ENCODE data around the gene ATG14.
A peak's percentile ranks its signal among the peaks of the same experiment; 100 is the strongest.

The ATG14 gene

DNA sequence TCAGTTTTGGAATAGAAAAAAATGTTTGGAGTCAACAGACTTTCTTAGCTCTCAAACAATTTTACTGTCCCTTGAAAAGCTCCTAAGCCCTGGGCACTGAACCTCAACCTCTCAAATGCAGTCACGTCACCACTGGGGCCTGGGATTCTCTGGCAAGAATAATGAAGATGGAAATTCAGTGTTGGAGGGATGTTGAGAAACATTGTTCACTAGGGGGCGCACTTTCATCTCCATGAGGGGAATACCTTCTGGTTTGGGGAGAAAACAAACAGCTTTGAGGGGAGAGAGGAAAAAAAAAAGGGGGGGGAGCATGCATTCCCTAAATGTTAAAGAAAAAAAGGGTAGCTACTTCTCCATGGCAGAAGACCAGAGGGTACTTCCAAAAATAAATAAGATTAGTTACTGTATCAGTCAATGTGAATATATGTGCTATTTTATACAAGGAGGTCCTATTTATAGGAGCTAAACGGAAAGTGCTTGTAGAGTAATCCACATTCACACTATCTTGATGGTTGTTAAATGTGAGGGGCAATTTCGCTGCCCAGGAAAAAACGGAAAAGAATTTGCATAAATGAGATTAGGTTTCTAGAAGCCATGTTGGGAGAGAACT lies 34.6 kb upstream of the ATG14 start:
- Histone ChIP-seq H3K9me3 (ENCODE audit: control extremely low read depth in 1 of 5, control insufficient read depth in 4 of 5, insufficient read depth in 2 of 5, low read depth in 1 of 5, low read length in 4 of 5) (no peaks in the 10 kb centered on the region), H3K27ac (ENCODE audit: insufficient read depth in 1 of 2, low read depth in 1 of 2, low read length in 2 of 2, poor library complexity in 1 of 2, severe bottlenecking in 2 of 2) (no peak overlapping the region), H3K4me1 (ENCODE audit: control extremely low read depth in 1 of 4, control insufficient read depth in 4 of 4, insufficient read depth in 4 of 4, low read length in 3 of 4) (peaks cover 4 to 15% (median 11%) of the 10 kb centered on the region in 4 experiments), H3K27me3 (replicated peaks in 2 of 5; ENCODE audit: control insufficient read depth in 4 of 5, insufficient read depth in 5 of 5, low read length in 4 of 5) (peaks cover 0 to 2% (median 0%) of the 10 kb centered on the region in 5 experiments), H3K36me3 (ENCODE audit: control insufficient read depth in 4 of 4, insufficient read depth in 4 of 4, low read length in 3 of 4) (no peaks in the 10 kb centered on the region), H3K4me3 (ENCODE audit: control insufficient read depth in 1 of 7, extremely low read depth in 1 of 7, insufficient read depth in 4 of 7, low read depth in 2 of 7, low read length in 6 of 7) (no peak overlapping the region)
- CTCF ChIA-PET: interaction anchor here (0.6 to 2.8 kb wide), 27 partner anchors 8 to 1044 kb away, joined by 3 to 17 read pairs (median 4); no protein-coding TSS in a partner anchor
- POLR2A ChIA-PET: interaction anchor here (0.5 kb wide), 1 partner anchor 152 kb away, joined by 3 read pairs; no protein-coding TSS in a partner anchor
- peak; percentile 65 to 79 (median 76) for DNase-seq
- 42% methylated on average over 2 of the region's 5 CpGs for WGBS (ENCODE audit: insufficient coverage)

DNA sequence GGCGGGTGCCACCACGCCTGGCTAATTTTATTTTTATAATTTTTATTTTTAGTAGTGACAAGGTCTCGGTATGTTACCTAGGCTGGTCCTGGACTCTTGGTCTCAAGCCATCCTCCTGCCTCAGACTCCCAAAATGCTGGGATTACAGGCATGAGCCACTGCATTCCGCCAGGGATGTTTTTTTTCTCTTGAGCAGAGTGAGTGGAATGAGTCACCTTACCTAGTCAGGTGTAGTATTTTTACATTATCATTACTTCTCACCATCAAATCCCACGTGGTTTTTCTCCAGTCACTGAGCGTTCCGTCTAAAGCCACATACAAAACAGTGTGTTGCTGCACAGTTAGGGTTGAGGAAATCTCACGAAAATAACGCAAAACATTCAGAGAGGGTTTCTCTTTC lies 29.7 kb upstream of the ATG14 start:
- no peak overlapping the region for H3K27ac ChIP-seq (ENCODE audit: insufficient read depth in 1 of 2, low read depth in 1 of 2, low read length in 2 of 2, poor library complexity in 1 of 2, severe bottlenecking in 2 of 2)
- 94% methylated on average over 6 of the region's 9 CpGs for WGBS (ENCODE audit: insufficient coverage)
- H3K36me3 ChIP-seq (ENCODE audit: control insufficient read depth in 4 of 4, insufficient read depth in 4 of 4, low read length in 3 of 4): no peaks in the 10 kb centered on the region
- peaks cover 0 to 27% (median 12%) of the 10 kb centered on the region in 5 experiments for H3K27me3 ChIP-seq (replicated peaks in 2 of 5; ENCODE audit: control insufficient read depth in 4 of 5, insufficient read depth in 5 of 5, low read length in 4 of 5)
- ChIA-PET POLR2A (no interaction called here), CTCF (interaction anchor here (0.6 to 3.5 kb wide), 5 partner anchors 14 to 1049 kb away, joined by 3 to 14 read pairs (median 5); no protein-coding TSS in a partner anchor)
- H3K4me1 ChIP-seq (ENCODE audit: control extremely low read depth in 1 of 4, control insufficient read depth in 4 of 4, insufficient read depth in 4 of 4, low read length in 3 of 4): peaks cover 0 to 6% (median 1%) of the 10 kb centered on the region in 4 experiments
- no peaks in the 10 kb centered on the region for H3K9me3 ChIP-seq (ENCODE audit: control extremely low read depth in 1 of 5, control insufficient read depth in 4 of 5, insufficient read depth in 2 of 5, low read depth in 1 of 5, low read length in 4 of 5)
- H3K4me3 ChIP-seq (ENCODE audit: control insufficient read depth in 1 of 7, extremely low read depth in 1 of 7, insufficient read depth in 4 of 7, low read depth in 2 of 7, low read length in 6 of 7): no peak overlapping the region
- DNase-seq: no peak

DNA sequence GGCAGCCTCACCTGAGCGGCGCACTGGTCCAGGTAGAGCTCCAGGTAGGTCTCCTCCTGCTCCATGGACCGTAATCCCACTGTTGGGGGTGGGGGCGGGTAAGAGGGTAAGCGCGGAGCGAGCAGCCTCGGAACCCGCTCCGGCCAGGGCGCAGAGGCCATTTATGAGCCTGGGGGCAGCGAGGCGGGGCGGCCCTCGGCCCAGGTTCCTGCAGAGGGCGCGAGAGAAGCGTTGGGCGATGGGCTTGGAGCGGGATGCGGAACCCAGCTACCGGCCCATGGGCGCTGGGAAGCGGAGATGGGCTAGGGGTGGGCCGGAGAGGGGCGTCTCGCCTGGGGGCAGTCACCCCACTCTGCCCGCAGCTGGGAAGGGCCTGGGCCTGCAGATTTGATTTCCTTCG lies 28.8 kb upstream of the ATG14 start, which contains the start of gene TBPL2:
Gene TBPL2 (minus strand): TSS at position 232 of the 400 bp plus-strand sequence. CDS start 167 bp downstream, at position 65.
- peaks cover 0 to 6% (median 1%) of the 10 kb centered on the region in 4 experiments for H3K4me1 ChIP-seq (ENCODE audit: control extremely low read depth in 1 of 4, control insufficient read depth in 4 of 4, insufficient read depth in 4 of 4, low read length in 3 of 4)
- H3K36me3 ChIP-seq (ENCODE audit: control insufficient read depth in 4 of 4, insufficient read depth in 4 of 4, low read length in 3 of 4): no peaks in the 10 kb centered on the region
- POLR2A ChIA-PET: no interaction called here
- WGBS (ENCODE audit: insufficient coverage): 38% methylated on average over 26 of the region's 29 CpGs
- no peak within 1 kb of the TSS for H3K27ac ChIP-seq (ENCODE audit: insufficient read depth in 1 of 2, low read depth in 1 of 2, low read length in 2 of 2, poor library complexity in 1 of 2, severe bottlenecking in 2 of 2)
- peaks cover 0 to 36% (median 14%) of the 10 kb centered on the region in 5 experiments for H3K27me3 ChIP-seq (replicated peaks in 2 of 5; ENCODE audit: control insufficient read depth in 4 of 5, insufficient read depth in 5 of 5, low read length in 4 of 5)
- peak within 1 kb of the TSS in 2 of 7 experiments; percentile 19 to 33 for H3K4me3 ChIP-seq (ENCODE audit: control insufficient read depth in 1 of 7, extremely low read depth in 1 of 7, insufficient read depth in 4 of 7, low read depth in 2 of 7, low read length in 6 of 7)
- no peaks in the 10 kb centered on the region for H3K9me3 ChIP-seq (ENCODE audit: control extremely low read depth in 1 of 5, control insufficient read depth in 4 of 5, insufficient read depth in 2 of 5, low read depth in 1 of 5, low read length in 4 of 5)
- no peak for DNase-seq
- CTCF ChIA-PET: interaction anchor here (0.7 to 3.5 kb wide), 7 partner anchors 13 to 1047 kb away, joined by 3 to 14 read pairs (median 4); no protein-coding TSS in a partner anchor

GRCh38 chr14:55438066-55438683 lies 26.5 kb upstream of the ATG14 start:
- POLR2A ChIA-PET: no interaction called here
- DNase-seq: peak; percentile 46 to 79 (median 75)

GRCh38 chr14:55436931-55437330 lies 25.3 kb upstream of the ATG14 start:
- Histone ChIP-seq H3K27me3 (replicated peaks in 2 of 5; ENCODE audit: control insufficient read depth in 4 of 5, insufficient read depth in 5 of 5, low read length in 4 of 5) (peaks cover 0 to 55% (median 16%) of the 10 kb centered on the region in 5 experiments), H3K9me3 (ENCODE audit: control extremely low read depth in 1 of 5, control insufficient read depth in 4 of 5, insufficient read depth in 2 of 5, low read depth in 1 of 5, low read length in 4 of 5) (no peaks in the 10 kb centered on the region), H3K36me3 (ENCODE audit: control insufficient read depth in 4 of 4, insufficient read depth in 4 of 4, low read length in 3 of 4) (no peaks in the 10 kb centered on the region), H3K27ac (ENCODE audit: insufficient read depth in 1 of 2, low read depth in 1 of 2, low read length in 2 of 2, poor library complexity in 1 of 2, severe bottlenecking in 2 of 2) (no peak overlapping the region), H3K4me3 (ENCODE audit: control insufficient read depth in 1 of 7, extremely low read depth in 1 of 7, insufficient read depth in 4 of 7, low read depth in 2 of 7, low read length in 6 of 7) (no peak overlapping the region), H3K4me1 (ENCODE audit: control extremely low read depth in 1 of 4, control insufficient read depth in 4 of 4, insufficient read depth in 4 of 4, low read length in 3 of 4) (peaks cover 0 to 10% (median 6%) of the 10 kb centered on the region in 4 experiments)
- WGBS (ENCODE audit: insufficient coverage): 100% methylated on average over 4 of the region's 4 CpGs
- no peak for DNase-seq
- POLR2A ChIA-PET: no interaction called here
- CTCF ChIA-PET: interaction anchor here (0.9 to 3.2 kb wide), 7 partner anchors 10 to 1054 kb away, joined by 3 to 17 read pairs (median 4); no protein-coding TSS in a partner anchor

More at GRCh38 chr14:55438066-55438683, 26.5 kb upstream of the ATG14 start:
- H3K4me1 ChIP-seq (ENCODE audit: control extremely low read depth in 1 of 4, control insufficient read depth in 4 of 4, insufficient read depth in 4 of 4, low read length in 3 of 4): peaks cover 0 to 10% (median 6%) of the 10 kb centered on the region in 4 experiments
- no peaks in the 10 kb centered on the region for H3K36me3 ChIP-seq (ENCODE audit: control insufficient read depth in 4 of 4, insufficient read depth in 4 of 4, low read length in 3 of 4)
- peaks cover 0 to 48% (median 18%) of the 10 kb centered on the region in 5 experiments for H3K27me3 ChIP-seq (replicated peaks in 2 of 5; ENCODE audit: control insufficient read depth in 4 of 5, insufficient read depth in 5 of 5, low read length in 4 of 5)
- CTCF ChIA-PET: interaction anchor here (0.5 to 3.5 kb wide), 17 partner anchors 8 to 1053 kb away, joined by 3 to 17 read pairs (median 4); no protein-coding TSS in a partner anchor
- no peaks in the 10 kb centered on the region for H3K9me3 ChIP-seq (ENCODE audit: control extremely low read depth in 1 of 5, control insufficient read depth in 4 of 5, insufficient read depth in 2 of 5, low read depth in 1 of 5, low read length in 4 of 5)
- WGBS (ENCODE audit: insufficient coverage): 88% methylated on average over 2 of the region's 10 CpGs
- no peak overlapping the region for H3K27ac ChIP-seq (ENCODE audit: insufficient read depth in 1 of 2, low read depth in 1 of 2, low read length in 2 of 2, poor library complexity in 1 of 2, severe bottlenecking in 2 of 2)
- no peak overlapping the region for H3K4me3 ChIP-seq (ENCODE audit: control insufficient read depth in 1 of 7, extremely low read depth in 1 of 7, insufficient read depth in 4 of 7, low read depth in 2 of 7, low read length in 6 of 7)

GRCh38 chr14:55436519-55436918 lies 24.9 kb upstream of the ATG14 start:
- DNase-seq: no peak
- 82% methylated on average over 4 of the region's 4 CpGs for WGBS (ENCODE audit: insufficient coverage)
- H3K4me1 ChIP-seq (ENCODE audit: control extremely low read depth in 1 of 4, control insufficient read depth in 4 of 4, insufficient read depth in 4 of 4, low read length in 3 of 4): peaks cover 0 to 10% (median 6%) of the 10 kb centered on the region in 4 experiments
- ChIA-PET POLR2A (no interaction called here), CTCF (interaction anchor here (0.9 to 3.2 kb wide), 6 partner anchors 9 to 1054 kb away, joined by 3 to 17 read pairs (median 4); no protein-coding TSS in a partner anchor)
- H3K4me3 ChIP-seq (ENCODE audit: control insufficient read depth in 1 of 7, extremely low read depth in 1 of 7, insufficient read depth in 4 of 7, low read depth in 2 of 7, low read length in 6 of 7): no peak overlapping the region
- H3K27ac ChIP-seq (ENCODE audit: insufficient read depth in 1 of 2, low read depth in 1 of 2, low read length in 2 of 2, poor library complexity in 1 of 2, severe bottlenecking in 2 of 2): no peak overlapping the region
- H3K36me3 ChIP-seq (ENCODE audit: control insufficient read depth in 4 of 4, insufficient read depth in 4 of 4, low read length in 3 of 4): no peaks in the 10 kb centered on the region
- no peaks in the 10 kb centered on the region for H3K9me3 ChIP-seq (ENCODE audit: control extremely low read depth in 1 of 5, control insufficient read depth in 4 of 5, insufficient read depth in 2 of 5, low read depth in 1 of 5, low read length in 4 of 5)
- peaks cover 0 to 59% (median 16%) of the 10 kb centered on the region in 5 experiments for H3K27me3 ChIP-seq (replicated peaks in 2 of 5; ENCODE audit: control insufficient read depth in 4 of 5, insufficient read depth in 5 of 5, low read length in 4 of 5)

Measured in common myeloid progenitor, CD34-positive (primary cell).